GM18511 (cell line): ENCODE measurements around the gene DTNBP1.
A peak's percentile ranks its signal among the peaks of the same experiment; 100 is the strongest.

Source experiments
- ATAC-seq: cut with Tn5 transposase; IDR thresholded peaks from one replicate; pipeline ENCODE4 v1.9.1; 2021; ENCODE audit warnings: mild to moderate bottlenecking, moderate library complexity; ENCODE audit not compliant: unreplicated experiment

The DTNBP1 gene

DNA sequence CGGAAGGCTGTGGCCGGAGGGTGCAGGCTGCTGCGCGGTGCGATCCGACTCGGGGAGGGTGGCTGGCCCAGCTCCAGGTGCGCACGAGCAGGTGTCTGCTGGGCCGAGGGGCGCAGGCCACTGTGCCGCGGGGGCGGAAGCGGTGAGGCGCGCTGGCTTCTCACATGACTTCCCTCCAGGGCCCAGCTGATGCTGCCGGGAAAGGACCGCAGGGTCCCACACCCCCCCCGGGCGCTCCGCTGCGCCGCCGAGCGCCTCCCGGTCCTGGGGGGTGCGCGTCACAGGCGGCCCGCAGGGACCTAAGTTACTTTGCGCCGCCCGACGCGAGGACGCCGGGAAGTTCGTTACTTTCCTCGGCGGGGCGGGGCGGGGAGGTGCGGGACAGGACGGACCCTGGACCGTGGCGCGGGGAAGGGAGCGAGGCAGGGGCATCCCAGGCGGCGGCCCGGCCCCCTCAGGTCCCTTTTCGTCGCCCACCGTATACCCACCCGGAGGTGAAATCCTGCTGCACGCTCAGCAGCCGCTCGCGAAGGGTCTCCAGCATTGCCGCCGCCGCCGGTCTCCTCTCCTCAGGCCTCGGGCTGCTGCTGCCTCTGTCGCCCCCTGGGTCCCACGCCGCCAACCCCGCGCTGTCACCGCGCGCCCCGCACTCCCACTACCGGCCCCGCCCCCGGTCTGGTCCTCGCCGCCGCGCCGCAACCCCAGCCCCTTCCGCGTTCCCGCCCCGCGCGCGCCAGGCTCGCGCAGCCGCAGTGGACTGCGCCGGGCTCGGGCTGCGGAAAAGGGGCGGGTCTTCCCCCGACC, at the start of gene DTNBP1:
TSS of gene DTNBP1 (minus strand) at position 703 of the 804 bp plus-strand sequence. CDS start at position 544, 159 bp downstream.
- peak; percentile 76 for ATAC-seq

- no peak for ATAC-seq
Measured at GRCh38 chr6:15709651-15710269, 46.9 kb upstream of the DTNBP1 start.

GRCh38 chr6:15708231-15708630, 45.4 kb upstream of the DTNBP1 start:
- no peak for ATAC-seq

DNA sequence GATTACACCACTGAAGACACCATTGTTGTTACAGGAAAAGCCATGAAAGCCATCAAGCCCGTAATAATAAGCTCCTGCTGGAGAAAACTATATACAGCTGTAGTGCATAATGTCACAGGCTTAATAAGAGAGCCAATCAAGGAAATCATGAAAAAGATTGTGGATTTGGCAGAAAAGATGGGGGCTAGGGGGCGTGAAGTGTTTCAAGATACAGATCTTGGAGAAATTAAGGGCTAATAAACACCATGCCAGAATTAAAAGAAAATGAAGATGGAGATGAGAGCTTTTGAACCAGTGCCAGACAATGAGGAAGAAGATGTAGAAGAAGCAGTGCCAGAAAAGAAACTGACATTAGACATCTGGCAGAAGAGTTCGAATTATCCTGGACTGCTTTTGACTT, 43.2 kb upstream of the DTNBP1 start:
- ATAC-seq, result no peak

DNA sequence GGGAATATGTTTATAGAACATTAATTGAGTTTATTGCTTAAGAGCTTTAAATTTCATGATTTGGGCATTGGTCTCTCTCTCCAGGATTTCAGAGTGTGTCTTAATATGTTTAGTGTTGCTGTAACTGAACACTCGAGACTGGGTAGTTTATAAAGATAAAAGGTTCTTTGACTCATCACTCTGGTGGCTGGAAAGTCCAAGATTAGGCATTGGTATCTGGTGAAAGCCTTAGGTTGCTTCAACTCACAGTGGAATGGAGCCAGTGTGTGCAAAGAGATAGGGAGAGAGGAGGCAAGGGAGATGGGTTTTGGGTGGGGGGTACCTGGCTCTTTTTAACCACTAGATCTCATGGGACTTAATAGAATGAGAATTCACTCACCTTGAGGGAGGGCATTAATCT, 35.6 kb upstream of the DTNBP1 start:
- ATAC-seq, result no peak

GRCh38 chr6:15697895-15698294, 35.1 kb upstream of the DTNBP1 start:
- ATAC-seq, result no peak

GRCh38 chr6:15691250-15691869, 28.5 kb upstream of the DTNBP1 start:
- peak; percentile 98 for ATAC-seq

- no peak for ATAC-seq
Measured at GRCh38 chr6:15690510-15690909, 27.7 kb upstream of the DTNBP1 start.

GRCh38 chr6:15689586-15690482, 27.0 kb upstream of the DTNBP1 start:
- no peak for ATAC-seq

GRCh38 chr6:15685619-15686018, 22.8 kb upstream of the DTNBP1 start:
- no peak for ATAC-seq

- peak; percentile 77 for ATAC-seq
Measured at GRCh38 chr6:15682965-15683822, 20.4 kb upstream of the DTNBP1 start.

- no peak for ATAC-seq
Measured at GRCh38 chr6:15681946-15682345, 19.1 kb upstream of the DTNBP1 start.

GRCh38 chr6:15678514-15678913, 15.7 kb upstream of the DTNBP1 start:
- ATAC-seq, result no peak

DNA sequence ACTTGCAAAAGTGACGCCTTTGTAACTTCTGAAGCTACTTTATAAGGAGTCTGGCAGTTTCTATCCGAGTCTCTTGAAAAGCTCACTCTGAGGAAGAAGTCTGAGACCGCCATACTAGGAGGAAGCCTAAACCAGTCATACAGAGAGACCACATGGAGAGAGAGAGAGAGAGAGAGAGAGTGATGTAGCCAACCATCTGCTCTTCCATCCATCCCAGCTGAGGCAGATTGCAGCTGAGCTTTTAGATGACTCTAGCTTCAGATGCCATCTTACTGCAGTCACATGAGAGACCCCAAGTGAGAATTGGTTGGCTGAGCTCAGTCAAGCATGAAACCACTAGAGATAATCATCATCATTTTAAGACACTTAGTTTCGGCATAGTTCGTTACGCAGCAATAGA, 15.0 kb upstream of the DTNBP1 start:
- ATAC-seq, result no peak

GRCh38 chr6:15675536-15676220, 12.8 kb upstream of the DTNBP1 start:
- no peak for ATAC-seq

GRCh38 chr6:15674690-15675386, 12.0 kb upstream of the DTNBP1 start:
- no peak for ATAC-seq

GRCh38 chr6:15673666-15674065, 10.8 kb upstream of the DTNBP1 start:
- ATAC-seq, result no peak

DNA sequence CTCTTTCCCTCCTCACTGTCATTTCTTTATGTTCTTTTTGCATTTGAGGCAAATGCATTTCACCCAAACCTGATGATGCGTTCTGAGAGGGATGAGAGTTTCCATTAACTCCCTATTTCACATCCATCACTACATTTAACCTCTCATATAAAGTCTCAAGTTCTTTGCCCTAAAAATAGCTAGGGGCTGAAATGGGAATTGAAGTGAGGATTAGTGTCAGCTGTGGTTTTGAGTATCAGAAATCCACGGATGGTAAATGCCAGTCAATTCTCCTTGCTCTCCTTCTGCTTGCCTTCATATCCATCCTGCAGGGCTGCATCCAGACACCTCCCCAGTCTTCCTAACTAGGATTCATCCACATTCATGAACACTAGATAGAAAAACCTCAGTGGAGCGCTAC, 10.0 kb upstream of the DTNBP1 start:
- ATAC-seq, result no peak

- ATAC-seq, result no peak
Measured at GRCh38 chr6:15672291-15672690, 9.5 kb upstream of the DTNBP1 start.
